Hepatocyte (in vitro differentiated cells): ENCODE measurements around the gene PCDHB13. TPM values are rescaled to one million over a fixed set of nuclear protein-coding genes. Genes with fewer than 3 reads are reported as not detected.
"Not testable (repeated sequence)": the region's sequence is repeated elsewhere in the genome, so short reads cannot be mapped to it uniquely, and the experiment has no call there.

ENCODE experiments used
- DNase-seq: peaks from one replicate; pipeline ENCODE4 v3.0.0-alpha.2; 2016; ENCODE audit warnings: low spot score
- H2AFZ ChIP-seq: fragments of 200-600 bp; sonication (generic); 2 replicates; pipeline ENCODE4 v1.6.0; 2016; ENCODE audit warnings: antibody characterized with exemption, mild to moderate bottlenecking
- H3K27ac ChIP-seq: fragments of 200-600 bp; sonication (generic); 2 replicates; pipeline ENCODE4 v1.5.1; 2016; ENCODE audit warnings: mild to moderate bottlenecking
- H3K27me3 ChIP-seq: fragments of 200-600 bp; sonication (generic); 2 replicates; pipeline ENCODE4 v1.6.1; 2016
- H3K36me3 ChIP-seq: fragments of 200-600 bp; sonication (generic); replicated peaks from 2 replicates; pipeline ENCODE4 v1.5.1; 2016; ENCODE audit warnings: low read depth; ENCODE audit not compliant: insufficient read depth
- H3K4me1 ChIP-seq: fragments of 200-600 bp; sonication (generic); 2 replicates; pipeline ENCODE4 v1.5.1; 2016; ENCODE audit warnings: mild to moderate bottlenecking, moderate library complexity; ENCODE audit not compliant: insufficient read depth
- H3K4me2 ChIP-seq: fragments of 200-600 bp; sonication (generic); 2 replicates; pipeline ENCODE4 v1.6.0; 2016
- H3K4me3 ChIP-seq: fragments of 200-600 bp; sonication (generic); 2 replicates; pipeline ENCODE4 v1.5.1; 2016; ENCODE audit warnings: mild to moderate bottlenecking
- H3K79me2 ChIP-seq: fragments of 200-600 bp; sonication (generic); 2 replicates; pipeline ENCODE4 v1.6.0; 2017; ENCODE audit warnings: mild to moderate bottlenecking
- H3K9me2 ChIP-seq: fragments of 200-600 bp; sonication (generic); replicated peaks from 2 replicates; pipeline ENCODE4 v1.6.0; 2017; ENCODE audit warnings: mild to moderate bottlenecking; ENCODE audit not compliant: insufficient read depth
- H3K9me3 ChIP-seq: fragments of 200-600 bp; sonication (generic); 2 replicates; pipeline ENCODE4 v1.5.1; 2016; ENCODE audit warnings: low read depth, mild to moderate bottlenecking
- H4K20me1 ChIP-seq: fragments of 200-600 bp; sonication (generic); 2 replicates; pipeline ENCODE4 v1.6.0; 2016; ENCODE audit warnings: mild to moderate bottlenecking; ENCODE audit not compliant: insufficient read depth, poor library complexity, severe bottlenecking
- EZH2 ChIP-seq: fragments of 200-600 bp; sonication (generic); IDR thresholded peaks from 2 replicates; pipeline ENCODE4 v1.6.1; 2016; ENCODE audit warnings: antibody characterized with exemption, mild to moderate bottlenecking, borderline replicate concordance
- EZH2phosphoT487 ChIP-seq: fragments of 200-600 bp; sonication (generic); IDR thresholded peaks from one replicate; pipeline ENCODE4 v1.6.1; 2018; ENCODE audit warnings: antibody characterized with exemption, mild to moderate bottlenecking, low read depth, moderate library complexity; ENCODE audit not compliant: unreplicated experiment, severe bottlenecking
- WGBS: methylation state at CpG from one replicate; pipeline ENCODE4 v1.1.6; 2016; ENCODE audit warnings: low lambda C conversion rate; ENCODE audit errors: missing lambda C conversion rate; 5-methylcytosine and 5-hydroxymethylcytosine counted together
- polyA plus RNA-seq: library from polyadenylated mRNA; unstranded; fragments of >200 nt; fragmentation: Nextera tagmentation; extraction: Ambion mirVana; gene quantifications from 2 replicates; pipeline ENCODE4 v1.2.1, GENCODE V29; 2016
- total RNA-seq: library from RNA; depleted of rRNA; stranded (reverse); fragments of >200 nt; gene quantifications from 2 replicates; pipeline ENCODE4 v1.2.3, GENCODE V29; 2014
- TF ChIP-seq, protein P1 (sequence below): fragments of 200-600 bp; sonication (generic); IDR thresholded peaks from 2 replicates; pipeline ENCODE4 v1.5.1; 2016; ENCODE audit warnings: antibody characterized with exemption, mild to moderate bottlenecking; ENCODE audit not compliant: poor library complexity

PCDHB13 gene
- total and polyA plus RNA-seq, 2 experiments from 2014 or later: 1.1 to 1.9 TPM

DNA sequence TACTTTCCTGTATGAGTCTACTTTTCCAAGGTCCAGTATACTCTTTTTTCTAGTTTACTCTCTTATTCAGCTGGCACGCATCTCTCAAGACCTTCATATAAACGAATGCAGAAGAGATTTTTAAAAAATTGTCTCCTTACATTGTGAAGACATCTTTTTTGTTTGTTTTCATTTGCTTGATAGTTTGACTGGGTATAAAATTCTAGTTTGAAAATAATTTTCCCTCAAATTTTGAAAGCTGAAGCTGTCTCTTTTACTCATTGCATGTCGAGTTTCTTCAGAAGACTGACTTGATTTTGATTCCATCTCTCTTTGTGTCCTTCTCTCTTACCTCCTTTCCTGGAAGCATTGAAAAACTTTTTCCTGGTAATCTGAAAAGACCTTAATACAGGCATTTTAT, 17.4 kb upstream of the PCDHB13 start:
- H3K4me2 ChIP-seq: no peak overlapping the region
- TF ChIP-seq EZH2 (no peak), EZH2phosphoT487 (no peak)
- TF ChIP-seq, protein P1, sequence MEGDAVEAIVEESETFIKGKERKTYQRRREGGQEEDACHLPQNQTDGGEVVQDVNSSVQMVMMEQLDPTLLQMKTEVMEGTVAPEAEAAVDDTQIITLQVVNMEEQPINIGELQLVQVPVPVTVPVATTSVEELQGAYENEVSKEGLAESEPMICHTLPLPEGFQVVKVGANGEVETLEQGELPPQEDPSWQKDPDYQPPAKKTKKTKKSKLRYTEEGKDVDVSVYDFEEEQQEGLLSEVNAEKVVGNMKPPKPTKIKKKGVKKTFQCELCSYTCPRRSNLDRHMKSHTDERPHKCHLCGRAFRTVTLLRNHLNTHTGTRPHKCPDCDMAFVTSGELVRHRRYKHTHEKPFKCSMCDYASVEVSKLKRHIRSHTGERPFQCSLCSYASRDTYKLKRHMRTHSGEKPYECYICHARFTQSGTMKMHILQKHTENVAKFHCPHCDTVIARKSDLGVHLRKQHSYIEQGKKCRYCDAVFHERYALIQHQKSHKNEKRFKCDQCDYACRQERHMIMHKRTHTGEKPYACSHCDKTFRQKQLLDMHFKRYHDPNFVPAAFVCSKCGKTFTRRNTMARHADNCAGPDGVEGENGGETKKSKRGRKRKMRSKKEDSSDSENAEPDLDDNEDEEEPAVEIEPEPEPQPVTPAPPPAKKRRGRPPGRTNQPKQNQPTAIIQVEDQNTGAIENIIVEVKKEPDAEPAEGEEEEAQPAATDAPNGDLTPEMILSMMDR: no peak
- H3K27ac ChIP-seq: no peak overlapping the region
- DNase-seq: no peak
- H3K36me3 ChIP-seq: no peaks in the 10 kb centered on the region
- H3K79me2 ChIP-seq: no peaks in the 10 kb centered on the region
- H2AFZ ChIP-seq: no peak overlapping the region
- H3K4me1 ChIP-seq: no peaks in the 10 kb centered on the region
- no peaks in the 10 kb centered on the region for H3K27me3 ChIP-seq
- 81% methylated on average over 3 of the region's 3 CpGs for WGBS
- H3K4me3 ChIP-seq: no peak overlapping the region
- no peaks in the 10 kb centered on the region for H3K9me2 ChIP-seq
- peaks cover 8% of the 10 kb centered on the region for H3K9me3 ChIP-seq
- no peaks in the 10 kb centered on the region for H4K20me1 ChIP-seq

DNA sequence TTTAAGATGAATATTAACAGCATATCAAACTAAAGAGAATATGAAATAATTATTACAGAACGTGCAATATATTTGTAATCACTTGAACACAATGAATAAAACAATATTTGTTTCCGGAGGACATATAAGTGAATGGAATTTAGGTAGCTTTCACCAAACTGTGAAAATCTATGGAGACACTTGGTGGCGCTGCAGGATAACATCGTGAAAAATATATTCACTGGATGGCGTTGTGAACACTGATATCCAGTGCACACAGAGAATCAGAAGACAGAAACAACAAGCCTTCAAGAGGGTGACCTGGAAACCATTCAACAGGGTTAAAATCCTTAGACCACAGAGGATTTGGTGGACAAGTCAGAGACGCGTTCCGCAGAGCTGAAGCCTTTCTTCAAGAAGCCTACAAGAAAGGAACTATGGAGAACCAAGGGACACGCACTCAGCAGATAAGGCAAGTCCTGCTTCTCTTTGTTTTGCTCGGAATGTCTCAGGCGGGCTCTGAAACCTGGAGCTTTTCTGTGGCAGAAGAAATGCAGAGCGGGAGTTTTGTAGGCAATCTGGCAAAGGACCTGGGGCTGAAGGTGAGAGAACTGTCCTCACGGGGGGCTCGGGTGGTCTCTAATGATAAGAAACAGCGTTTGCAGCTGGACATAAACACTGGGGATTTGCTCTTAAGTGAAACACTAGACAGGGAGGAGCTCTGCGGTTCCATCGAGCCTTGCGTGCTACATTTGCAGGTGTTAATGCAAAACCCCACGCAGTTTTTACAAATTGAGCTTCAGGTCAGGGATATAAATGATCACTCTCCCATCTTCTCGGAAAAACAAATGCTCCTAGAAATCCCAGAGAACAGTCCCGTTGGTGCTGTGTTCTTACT, 14.1 kb upstream of the PCDHB13 start, which contains the start of gene PCDHB11:
TSS of gene PCDHB11 (plus strand) at position 269 of the 877 bp plus-strand sequence. CDS start at position 417, 148 bp downstream.
- H3K27me3 ChIP-seq: no peaks in the 10 kb centered on the region
- H3K4me1 ChIP-seq: no peaks in the 10 kb centered on the region
- H3K36me3 ChIP-seq: no peaks in the 10 kb centered on the region
- H3K9me3 ChIP-seq: peaks cover 11% of the 10 kb centered on the region
- WGBS: 68% methylated on average over 21 of the region's 21 CpGs
- TF ChIP-seq EZH2phosphoT487: no peak
- TF ChIP-seq, protein P1: peak; percentile 16
- TF ChIP-seq EZH2: no peak
- no peaks in the 10 kb centered on the region for H3K79me2 ChIP-seq
- H3K27ac ChIP-seq: no peak within 1 kb of the TSS
- no peaks in the 10 kb centered on the region for H4K20me1 ChIP-seq
- H3K9me2 ChIP-seq: no peaks in the 10 kb centered on the region
- H3K4me2 ChIP-seq: no peak within 1 kb of the TSS
- no peak within 1 kb of the TSS for H2AFZ ChIP-seq
- H3K4me3 ChIP-seq: no peak within 1 kb of the TSS
- DNase-seq: no peak

DNA sequence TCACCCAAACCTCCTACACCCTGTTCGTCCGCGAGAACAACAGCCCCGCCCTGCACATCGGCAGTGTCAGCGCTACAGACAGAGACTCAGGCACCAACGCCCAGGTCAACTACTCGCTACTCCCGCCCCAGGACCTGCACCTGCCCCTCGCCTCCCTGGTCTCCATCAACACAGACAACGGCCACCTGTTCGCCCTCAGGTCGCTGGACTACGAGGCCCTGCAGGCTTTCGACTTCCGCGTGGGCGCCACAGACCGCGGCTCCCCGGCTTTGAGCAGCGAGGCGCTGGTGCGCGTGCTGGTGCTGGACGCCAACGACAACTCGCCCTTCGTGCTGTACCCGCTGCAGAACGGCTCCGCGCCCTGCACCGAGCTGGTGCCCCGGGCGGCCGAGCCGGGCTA, 12.6 kb upstream of the PCDHB13 start:
- not testable (repeated sequence) for H3K4me1 ChIP-seq, H3K4me3 ChIP-seq, DNase-seq, H3K36me3 ChIP-seq, H3K9me2 ChIP-seq, H2AFZ ChIP-seq, H3K4me2 ChIP-seq, H4K20me1 ChIP-seq, H3K9me3 ChIP-seq, H3K27ac ChIP-seq, H3K27me3 ChIP-seq, H3K79me2 ChIP-seq
- WGBS: 52% methylated on average over 23 of the region's 38 CpGs

DNA sequence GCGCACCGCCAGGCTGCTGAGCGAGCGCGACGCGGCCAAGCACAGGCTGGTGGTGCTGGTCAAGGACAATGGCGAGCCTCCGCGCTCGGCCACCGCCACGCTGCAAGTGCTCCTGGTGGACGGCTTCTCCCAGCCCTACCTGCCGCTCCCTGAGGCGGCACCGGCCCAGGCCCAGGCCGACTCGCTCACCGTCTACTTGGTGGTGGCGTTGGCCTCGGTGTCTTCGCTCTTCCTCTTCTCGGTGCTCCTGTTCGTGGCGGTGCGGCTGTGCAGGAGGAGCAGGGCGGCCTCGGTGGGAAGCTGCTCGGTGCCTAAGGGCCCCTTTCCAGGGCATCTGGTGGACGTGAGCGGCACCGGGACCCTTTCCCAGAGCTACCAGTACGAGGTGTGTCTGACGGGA, 12.1 kb upstream of the PCDHB13 start:
- H3K27ac ChIP-seq, H3K9me2 ChIP-seq, H3K4me2 ChIP-seq, H3K36me3 ChIP-seq, H3K4me3 ChIP-seq, H2AFZ ChIP-seq, H3K4me1 ChIP-seq, H3K9me3 ChIP-seq, H3K27me3 ChIP-seq, H3K79me2 ChIP-seq, DNase-seq, H4K20me1 ChIP-seq: not testable (repeated sequence)
- WGBS: 72% methylated on average over 28 of the region's 35 CpGs
